ENCODE results near the gene DNAH11. TPM values are rescaled to one million over a fixed set of nuclear protein-coding genes. Genes with fewer than 3 reads are reported as not detected.

The DNAH11 gene
- total and polyA plus RNA-seq, 8 donors = 0.46 to 3.8 (median 1.1) TPM

- ATAC-seq = peak; percentile 78 to 86 (median 81)
Observed at GRCh38 chr7:21944616-21945453, 402.0 kb downstream of the DNAH11 start.

DNA sequence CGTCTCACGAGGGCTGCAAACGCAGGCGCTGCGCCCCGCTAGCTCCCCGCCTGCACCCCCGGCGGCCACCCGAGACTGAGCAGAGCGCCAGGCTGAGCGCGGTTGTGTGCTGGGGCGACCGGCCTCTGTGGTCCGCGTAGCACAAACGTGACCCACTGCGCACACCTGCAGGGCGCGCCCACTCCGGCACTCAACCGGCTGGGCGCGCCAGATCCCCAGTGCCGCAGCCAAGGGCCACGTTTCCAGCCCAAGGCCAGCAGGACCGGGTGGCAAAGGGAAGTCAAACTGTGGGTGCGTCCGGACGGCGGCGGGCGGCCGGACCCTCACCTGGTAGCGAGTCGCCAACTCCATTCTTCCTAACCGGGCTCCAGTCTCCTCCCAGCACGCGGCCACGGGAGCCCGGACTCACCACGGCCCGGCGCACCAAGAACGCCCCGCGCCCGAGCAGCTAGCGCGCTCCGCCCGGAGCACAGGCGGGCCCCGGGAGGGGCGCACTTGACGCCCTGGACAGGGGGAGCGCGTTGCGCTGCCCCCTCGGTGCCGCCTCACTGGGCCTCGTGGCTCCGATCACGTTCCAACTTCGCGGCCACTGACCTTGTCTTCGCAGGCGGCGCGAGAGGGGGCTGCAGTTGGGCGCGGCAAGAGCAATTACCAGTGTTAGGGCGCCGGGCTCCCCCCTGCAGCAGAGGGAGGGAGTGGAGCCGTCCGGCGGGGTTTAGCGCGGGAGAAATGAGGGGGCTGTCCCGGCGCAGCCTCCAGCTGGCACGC lies 402.8 kb downstream of the DNAH11 start, which contains the start of gene CDCA7L:
CDCA7L (minus strand) TSS at position 446 of the 768 bp plus-strand sequence; CDS start at position 351, 95 bp downstream.
- H3K27me3 ChIP-seq = no peaks in the 10 kb centered on the region
- peaks cover 0 to 18% (median 13%) of the 10 kb centered on the region in 3 donors for H3K4me1 ChIP-seq
- TF ChIP-seq, protein P1, sequence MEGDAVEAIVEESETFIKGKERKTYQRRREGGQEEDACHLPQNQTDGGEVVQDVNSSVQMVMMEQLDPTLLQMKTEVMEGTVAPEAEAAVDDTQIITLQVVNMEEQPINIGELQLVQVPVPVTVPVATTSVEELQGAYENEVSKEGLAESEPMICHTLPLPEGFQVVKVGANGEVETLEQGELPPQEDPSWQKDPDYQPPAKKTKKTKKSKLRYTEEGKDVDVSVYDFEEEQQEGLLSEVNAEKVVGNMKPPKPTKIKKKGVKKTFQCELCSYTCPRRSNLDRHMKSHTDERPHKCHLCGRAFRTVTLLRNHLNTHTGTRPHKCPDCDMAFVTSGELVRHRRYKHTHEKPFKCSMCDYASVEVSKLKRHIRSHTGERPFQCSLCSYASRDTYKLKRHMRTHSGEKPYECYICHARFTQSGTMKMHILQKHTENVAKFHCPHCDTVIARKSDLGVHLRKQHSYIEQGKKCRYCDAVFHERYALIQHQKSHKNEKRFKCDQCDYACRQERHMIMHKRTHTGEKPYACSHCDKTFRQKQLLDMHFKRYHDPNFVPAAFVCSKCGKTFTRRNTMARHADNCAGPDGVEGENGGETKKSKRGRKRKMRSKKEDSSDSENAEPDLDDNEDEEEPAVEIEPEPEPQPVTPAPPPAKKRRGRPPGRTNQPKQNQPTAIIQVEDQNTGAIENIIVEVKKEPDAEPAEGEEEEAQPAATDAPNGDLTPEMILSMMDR (IDR thresholded peaks at IDR 0.05) = no peak
- no peaks in the 10 kb centered on the region for H3K9me3 ChIP-seq
- intact Hi-C loops (cut with DNase I) = no loop called here
- WGBS, 2 donors = 1 to 2% methylated on average over 62 to 83 of the region's 83 CpGs
- no peaks in the 10 kb centered on the region for H3K36me3 ChIP-seq
- peak within 1 kb of the TSS; percentile 67 to 87 (median 80) for H3K27ac ChIP-seq
- DNase-seq (peak; percentile 76 to 88 (median 80)), ATAC-seq (peak; percentile 84 to 92 (median 88)), FAIRE-seq (no peak)
- H3K4me3 ChIP-seq = peak within 1 kb of the TSS; percentile 33 to 64 (median 54)

More at GRCh38 chr7:21944616-21945453, 402.0 kb downstream of the DNAH11 start:
- no peaks in the 10 kb centered on the region for H3K27me3 ChIP-seq
- intact Hi-C loops (cut with DNase I) = no loop called here
- H3K4me1 ChIP-seq = peaks cover 0 to 18% (median 13%) of the 10 kb centered on the region in 3 donors
- peak overlapping the region; percentile 67 to 87 (median 80) for H3K27ac ChIP-seq
- DNase-seq (peak; percentile 80 to 86 (median 82)), FAIRE-seq (no peak)
- H3K36me3 ChIP-seq = no peaks in the 10 kb centered on the region
- H3K9me3 ChIP-seq = no peaks in the 10 kb centered on the region
- 0 to 1% methylated on average over 34 of the region's 34 CpGs for WGBS, 2 donors
- peak overlapping the region; percentile 33 to 64 (median 54) for H3K4me3 ChIP-seq
- TF ChIP-seq, protein P1 (IDR thresholded peaks at IDR 0.05) = no peak

- Histone ChIP-seq H3K4me3 (peak overlapping the region; percentile 33 to 64 (median 54)), H3K4me1 (peaks cover 0 to 14% (median 11%) of the 10 kb centered on the region in 3 donors), H3K27me3 (no peaks in the 10 kb centered on the region), H3K36me3 (no peaks in the 10 kb centered on the region), H3K27ac (peak overlapping the region; percentile 67 to 87 (median 80)), H3K9me3 (no peaks in the 10 kb centered on the region)
- FAIRE-seq (no peak), DNase-seq (no peak), ATAC-seq (no peak)
- 20 to 23% methylated on average over 8 of the region's 8 CpGs for WGBS, 2 donors
- TF ChIP-seq, protein P1 (IDR thresholded peaks at IDR 0.05) = no peak
- intact Hi-C loops (cut with DNase I) = no loop called here
Observed at GRCh38 chr7:21946222-21946709, 403.4 kb downstream of the DNAH11 start.

DNA sequence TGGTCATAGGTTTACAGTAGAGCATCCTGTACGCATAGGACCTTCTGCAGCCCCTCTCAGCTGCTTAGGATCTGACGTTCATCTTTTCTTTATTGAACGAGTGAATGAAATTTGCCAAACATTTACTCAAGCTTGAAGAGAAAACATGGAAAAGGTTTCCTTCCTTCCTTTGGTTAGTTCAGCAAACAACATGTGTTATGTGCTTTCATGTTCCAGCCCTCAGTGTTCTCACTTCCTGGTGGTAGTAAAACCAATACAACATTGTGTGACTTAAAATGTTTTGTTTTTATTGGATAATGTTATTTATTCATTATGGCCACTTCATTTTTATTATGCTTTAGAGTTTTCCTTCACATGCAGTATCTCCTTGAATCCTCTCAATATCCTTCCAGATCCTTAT lies 404.2 kb downstream of the DNAH11 start:
- no peak overlapping the region for H3K27ac ChIP-seq
- 68 to 70% methylated on average over 3 of the region's 3 CpGs for WGBS, 2 donors
- intact Hi-C loops (cut with DNase I) = no loop called here
- ATAC-seq = no peak
- H3K9me3 ChIP-seq = no peaks in the 10 kb centered on the region
- DNase-seq = no peak
- no peaks in the 10 kb centered on the region for H3K36me3 ChIP-seq
- peaks cover 0 to 10% (median 7%) of the 10 kb centered on the region in 3 donors for H3K4me1 ChIP-seq
- FAIRE-seq = no peak
- TF ChIP-seq, protein P1 (IDR thresholded peaks at IDR 0.05) = no peak
- no peak overlapping the region for H3K4me3 ChIP-seq
- H3K27me3 ChIP-seq = no peaks in the 10 kb centered on the region

All from pancreas (tissue), 10 donors.